Panc1 (cell line): ENCODE measurements around the gene OSBPL10. TPM values are rescaled to one million over a fixed set of nuclear protein-coding genes. Genes with fewer than 3 reads are reported as not detected.
A peak's percentile ranks its signal among the peaks of the same experiment; 100 is the strongest.

Source experiments
- ATAC-seq: fragments of 200-7000 bp; cut with Tn5 transposase; 2 replicates; pipeline ENCODE4 v1.9.1; 2020; ENCODE audit warnings: mild to moderate bottlenecking, moderate library complexity
- BruUV-seq: library from RNA; stranded (reverse); fragments of 400-500 nt; replicated peaks from 2 replicates; lab custom pipeline; 2021; lab: Mats Ljungman, UMichigan
- CTCF ChIA-PET: fragments of 300-600 bp; sonication (Branson Sonifier 250); formaldehyde crosslinking; loops from one replicate; lab custom pipeline; 2022; ENCODE audit warnings: antibody characterized with exemption; lab: Charles Lee
- POLR2A ChIA-PET: fragments of 300-600 bp; sonication (Branson Sonifier 250); formaldehyde crosslinking; loops from one replicate; lab custom pipeline; 2022; ENCODE audit warnings: antibody characterized with exemption; lab: Charles Lee
- DNase-seq: peaks from one replicate; pipeline ENCODE4 v3.0.0-alpha.2; 2010; ENCODE audit warnings: low read depth, low spot score
- H3K27ac ChIP-seq: 2 replicates; pipeline ENCODE4 v1.5.1; 2011; ENCODE audit warnings: mild to moderate bottlenecking, low read length, inconsistent platforms
- H3K27me3 ChIP-seq: fragments of 200-500 bp; sonication (Bioruptor generic); 2 replicates; pipeline ENCODE4 v1.6.0; 2014; ENCODE audit warnings: low read length, inconsistent platforms; ENCODE audit not compliant: control insufficient read depth, insufficient read depth
- H3K36me3 ChIP-seq: fragments of 200-500 bp; sonication (Bioruptor generic); 2 replicates; pipeline ENCODE4 v1.5.1; 2014; ENCODE audit warnings: inconsistent platforms, mild to moderate bottlenecking, low read length, moderate library complexity; ENCODE audit not compliant: control insufficient read depth, insufficient read depth
- H3K4me1 ChIP-seq: 2 replicates; pipeline ENCODE4 v1.5.1; 2011; ENCODE audit warnings: inconsistent platforms, mild to moderate bottlenecking, low read length, moderate library complexity; ENCODE audit not compliant: control insufficient read depth, insufficient read depth
- H3K4me3 ChIP-seq, 2 experiments: 2 replicates each; pipeline ENCODE4 v1.5.1; 2011 to 2012; ENCODE audit warnings: low read depth in 2 of 2, low read length in 2 of 2, mild to moderate bottlenecking in 2 of 2, inconsistent platforms in 1 of 2, moderate library complexity in 1 of 2
- H3K9me3 ChIP-seq: fragments of 200-500 bp; sonication (Bioruptor generic); 2 replicates; pipeline ENCODE4 v1.5.1; 2014; ENCODE audit warnings: low read depth, mild to moderate bottlenecking, inconsistent platforms, low read length, moderate library complexity; ENCODE audit not compliant: control insufficient read depth, insufficient read depth
- POLR2AphosphoS5 ChIP-seq: IDR thresholded peaks from 2 replicates; pipeline ENCODE4 v1.6.1; 2012; ENCODE audit warnings: mild to moderate bottlenecking, low read depth, low read length, moderate library complexity
- SIN3A ChIP-seq: IDR thresholded peaks from 2 replicates; pipeline ENCODE4 v1.6.1; 2012; ENCODE audit warnings: low read depth, mild to moderate bottlenecking, low read length, moderate library complexity, borderline replicate concordance; ENCODE audit not compliant: insufficient read depth
- TCF7L2 ChIP-seq: IDR thresholded peaks from 2 replicates; pipeline ENCODE4 v1.6.1; 2011; ENCODE audit warnings: mild to moderate bottlenecking, low read depth, low read length, inconsistent platforms
- in situ Hi-C: cut with HindIII; loops from 2 replicates; pipeline ENCODE4 v1.10.0; 2016; ENCODE audit warnings: low sequenced_read_pairs, low pct_unique_long_range_greater_than_20kb
- intact Hi-C: fragments of 100-400 bp; cut with micrococcal nuclease; formaldehyde crosslinking; loops from one replicate; pipeline ENCODE4 v1.10.0; 2022; ENCODE audit not compliant: unreplicated experiment
- total RNA-seq: library from RNA; stranded (reverse); gene quantifications from one replicate; pipeline ENCODE4 v1.2.1, GENCODE V29; 2021; ENCODE audit not compliant: unreplicated experiment
- TF ChIP-seq, protein P1 (sequence below), 2 experiments: IDR thresholded peaks; 2 replicates each; pipeline ENCODE4 v1.6.1; 2011 to 2012; ENCODE audit warnings: low read depth in 2 of 2, control low read depth in 1 of 2, low read length in 1 of 2, mild to moderate bottlenecking in 1 of 2, moderate library complexity in 1 of 2; ENCODE audit not compliant: insufficient read depth in 1 of 2
- TF ChIP-seq, protein P2 (sequence below): fragments of 450-650 bp; IDR thresholded peaks from 2 replicates; pipeline ENCODE4 v1.5.1; 2017; ENCODE audit warnings: mild to moderate bottlenecking

OSBPL10 gene
- total RNA-seq, 1 experiment from 2014 or later: 88.1 TPM

DNA sequence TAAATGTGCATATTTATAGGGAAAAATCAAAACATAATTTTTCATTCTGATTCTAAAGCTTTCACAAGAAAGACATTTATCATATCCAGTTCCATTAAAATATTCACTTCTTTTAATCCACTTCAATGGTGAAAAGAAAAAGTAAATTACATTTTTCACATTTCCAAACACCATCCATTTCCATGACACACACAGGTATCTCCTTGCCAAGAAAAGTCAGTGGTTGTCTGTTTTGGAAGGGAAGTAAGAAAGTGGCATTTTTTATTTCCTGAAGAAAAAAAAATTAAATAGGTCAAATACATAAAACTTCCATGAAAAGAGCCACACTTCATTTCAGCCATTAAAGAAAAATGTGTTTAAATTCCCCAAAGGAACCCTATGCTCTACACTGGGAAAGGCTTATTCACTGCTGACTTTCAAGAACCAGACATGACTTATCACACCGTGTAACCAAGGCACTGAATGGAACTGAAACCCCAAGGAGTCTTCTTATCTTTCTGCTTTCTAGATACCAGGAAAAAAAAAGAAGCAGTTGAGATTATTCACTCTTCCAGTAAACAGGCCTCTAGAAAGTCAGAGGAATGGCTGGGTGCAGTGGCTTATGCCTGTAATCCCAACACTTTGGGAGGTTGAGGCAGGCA, 44.5 kb downstream of the OSBPL10 start:
- Histone ChIP-seq H3K4me3 (no peak overlapping the region), H3K9me3 (no peaks in the 10 kb centered on the region), H3K36me3 (no peaks in the 10 kb centered on the region), H3K27me3 (no peaks in the 10 kb centered on the region), H3K27ac (no peak overlapping the region; the same call in 1 of the 2 replicates), H3K4me1 (peaks cover 31% of the 10 kb centered on the region)
- no TSS peak for BruUV-seq
- CTCF ChIA-PET: no interaction called here
- in situ Hi-C loops: no loop called here
- no peak for ATAC-seq
- intact Hi-C loops: no loop called here
- DNase-seq: no peak
- POLR2A ChIA-PET: no interaction called here
- no peak for TF ChIP-seq TCF7L2
- TF ChIP-seq POLR2AphosphoS5: no peak
- TF ChIP-seq SIN3A: no peak
- TF ChIP-seq, protein P1, sequence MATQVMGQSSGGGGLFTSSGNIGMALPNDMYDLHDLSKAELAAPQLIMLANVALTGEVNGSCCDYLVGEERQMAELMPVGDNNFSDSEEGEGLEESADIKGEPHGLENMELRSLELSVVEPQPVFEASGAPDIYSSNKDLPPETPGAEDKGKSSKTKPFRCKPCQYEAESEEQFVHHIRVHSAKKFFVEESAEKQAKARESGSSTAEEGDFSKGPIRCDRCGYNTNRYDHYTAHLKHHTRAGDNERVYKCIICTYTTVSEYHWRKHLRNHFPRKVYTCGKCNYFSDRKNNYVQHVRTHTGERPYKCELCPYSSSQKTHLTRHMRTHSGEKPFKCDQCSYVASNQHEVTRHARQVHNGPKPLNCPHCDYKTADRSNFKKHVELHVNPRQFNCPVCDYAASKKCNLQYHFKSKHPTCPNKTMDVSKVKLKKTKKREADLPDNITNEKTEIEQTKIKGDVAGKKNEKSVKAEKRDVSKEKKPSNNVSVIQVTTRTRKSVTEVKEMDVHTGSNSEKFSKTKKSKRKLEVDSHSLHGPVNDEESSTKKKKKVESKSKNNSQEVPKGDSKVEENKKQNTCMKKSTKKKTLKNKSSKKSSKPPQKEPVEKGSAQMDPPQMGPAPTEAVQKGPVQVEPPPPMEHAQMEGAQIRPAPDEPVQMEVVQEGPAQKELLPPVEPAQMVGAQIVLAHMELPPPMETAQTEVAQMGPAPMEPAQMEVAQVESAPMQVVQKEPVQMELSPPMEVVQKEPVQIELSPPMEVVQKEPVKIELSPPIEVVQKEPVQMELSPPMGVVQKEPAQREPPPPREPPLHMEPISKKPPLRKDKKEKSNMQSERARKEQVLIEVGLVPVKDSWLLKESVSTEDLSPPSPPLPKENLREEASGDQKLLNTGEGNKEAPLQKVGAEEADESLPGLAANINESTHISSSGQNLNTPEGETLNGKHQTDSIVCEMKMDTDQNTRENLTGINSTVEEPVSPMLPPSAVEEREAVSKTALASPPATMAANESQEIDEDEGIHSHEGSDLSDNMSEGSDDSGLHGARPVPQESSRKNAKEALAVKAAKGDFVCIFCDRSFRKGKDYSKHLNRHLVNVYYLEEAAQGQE (IDR thresholded peaks at IDR 0.05; ENCODE audit: insufficient read depth in 1 of 2, low read depth in 2 of 2, low read length in 1 of 2): no peak
- TF ChIP-seq, protein P2, sequence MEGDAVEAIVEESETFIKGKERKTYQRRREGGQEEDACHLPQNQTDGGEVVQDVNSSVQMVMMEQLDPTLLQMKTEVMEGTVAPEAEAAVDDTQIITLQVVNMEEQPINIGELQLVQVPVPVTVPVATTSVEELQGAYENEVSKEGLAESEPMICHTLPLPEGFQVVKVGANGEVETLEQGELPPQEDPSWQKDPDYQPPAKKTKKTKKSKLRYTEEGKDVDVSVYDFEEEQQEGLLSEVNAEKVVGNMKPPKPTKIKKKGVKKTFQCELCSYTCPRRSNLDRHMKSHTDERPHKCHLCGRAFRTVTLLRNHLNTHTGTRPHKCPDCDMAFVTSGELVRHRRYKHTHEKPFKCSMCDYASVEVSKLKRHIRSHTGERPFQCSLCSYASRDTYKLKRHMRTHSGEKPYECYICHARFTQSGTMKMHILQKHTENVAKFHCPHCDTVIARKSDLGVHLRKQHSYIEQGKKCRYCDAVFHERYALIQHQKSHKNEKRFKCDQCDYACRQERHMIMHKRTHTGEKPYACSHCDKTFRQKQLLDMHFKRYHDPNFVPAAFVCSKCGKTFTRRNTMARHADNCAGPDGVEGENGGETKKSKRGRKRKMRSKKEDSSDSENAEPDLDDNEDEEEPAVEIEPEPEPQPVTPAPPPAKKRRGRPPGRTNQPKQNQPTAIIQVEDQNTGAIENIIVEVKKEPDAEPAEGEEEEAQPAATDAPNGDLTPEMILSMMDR: no peak

DNA sequence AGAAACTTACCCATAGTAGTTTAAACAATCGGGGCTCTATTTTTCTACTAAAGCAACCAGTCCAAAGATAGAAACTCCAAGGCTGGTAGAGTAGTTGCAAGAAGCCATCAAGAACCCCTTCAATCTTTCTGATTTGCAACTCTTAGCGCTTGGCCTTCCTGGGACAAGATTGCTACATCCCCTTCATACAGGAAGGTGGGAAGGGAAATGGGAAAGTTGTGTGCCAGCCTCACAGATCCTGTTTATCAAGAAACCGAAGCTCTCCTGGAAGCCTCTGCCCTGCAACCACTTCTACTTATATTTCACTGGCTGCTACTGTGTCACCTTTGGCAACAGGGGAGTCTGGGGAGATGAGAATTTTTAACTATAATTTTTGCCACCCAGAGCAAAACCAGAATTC, 46.2 kb downstream of the OSBPL10 start:
- POLR2A ChIA-PET: interaction anchor here (0.7 kb wide), 1 partner anchor 35 kb away, joined by 3 read pairs; no protein-coding TSS in a partner anchor

More for the DNA sequence above, 46.2 kb downstream of the OSBPL10 start:
- TF ChIP-seq, protein P2: no peak
- TF ChIP-seq SIN3A (no peak), TCF7L2 (no peak), POLR2AphosphoS5 (no peak)
- TF ChIP-seq, protein P1 (IDR thresholded peaks at IDR 0.05; ENCODE audit: insufficient read depth in 1 of 2, low read depth in 2 of 2, low read length in 1 of 2): no peak
- no peak overlapping the region for H3K4me3 ChIP-seq
- H3K9me3 ChIP-seq: no peaks in the 10 kb centered on the region
- BruUV-seq: no TSS peak
- CTCF ChIA-PET: no interaction called here
- peaks cover 27% of the 10 kb centered on the region for H3K4me1 ChIP-seq
- no peak for DNase-seq
- H3K36me3 ChIP-seq: no peaks in the 10 kb centered on the region
- intact Hi-C loops (no loop called here), in situ Hi-C loops (no loop called here)
- no peaks in the 10 kb centered on the region for H3K27me3 ChIP-seq
- no peak for ATAC-seq
- peak overlapping the region; percentile 59 for H3K27ac ChIP-seq
